SK-N-MC (cell line): ENCODE data around the gene ARL8A.

ENCODE experiments used
- EZH2 ChIP-seq: fragments of 200-600 bp; sonication (generic); IDR thresholded peaks from one replicate; pipeline ENCODE4 v1.6.1; 2017; ENCODE audit warnings: antibody characterized with exemption
- FOXP2 ChIP-seq: optimal IDR thresholded peaks from 2 replicates; pipeline ENCODE3; 2011; ENCODE audit warnings: mild to moderate bottlenecking, moderate library complexity; ENCODE audit not compliant: insufficient read depth; ENCODE audit errors: extremely low read length, control extremely low read depth
- POLR2AphosphoS5 ChIP-seq: IDR thresholded peaks from 2 replicates; pipeline ENCODE4 v1.6.1; 2012; ENCODE audit warnings: mild to moderate bottlenecking, low read depth, low read length, borderline replicate concordance

GRCh38 chr1:202129453-202130296, 14.9 kb downstream of the ARL8A start:
- TF ChIP-seq EZH2 (no peak), FOXP2 (no peak), POLR2AphosphoS5 (no peak)
